ENCODE results near the gene STXBP3. TPM values are rescaled to one million over a fixed set of nuclear protein-coding genes. Genes with fewer than 3 reads are reported as not detected.

Gene STXBP3
- total and polyA plus RNA-seq, 2 donors (not counting 3 experiments of a cell fraction or from before 2014, with no cell fraction given) = 9.4 to 44.1 TPM

DNA sequence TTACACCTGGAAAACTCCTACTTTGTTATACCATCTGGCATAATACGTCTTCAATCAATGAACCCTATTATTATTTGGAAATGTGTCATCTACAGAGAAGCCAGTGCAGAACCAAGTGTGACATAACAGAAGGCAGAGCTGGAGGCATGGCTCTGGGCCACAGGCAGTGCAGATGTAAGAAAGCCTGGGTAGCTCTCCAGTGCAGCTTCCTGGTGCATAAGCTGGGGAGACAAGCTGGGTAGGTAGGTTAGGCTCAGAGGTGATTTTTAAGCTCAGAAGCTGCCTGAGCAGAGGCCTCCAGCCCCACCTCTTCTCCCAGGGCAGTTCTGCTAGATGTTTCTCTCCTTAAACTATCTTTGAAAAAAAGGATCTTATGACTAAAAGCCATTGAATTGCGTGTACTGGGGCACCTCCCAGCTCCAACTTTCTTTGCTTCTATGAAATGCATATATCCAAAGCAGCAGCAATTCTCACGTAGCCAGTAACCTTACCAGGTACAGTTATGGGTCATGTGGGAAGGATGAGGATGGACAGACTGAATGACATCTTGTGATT lies 79.7 kb downstream of the STXBP3 start:
- no peak overlapping the region for H3K4me2 ChIP-seq (ENCODE audit: insufficient read depth, low read length)
- dilution Hi-C loops (cut with MboI; ENCODE audit: extremely low pct_ligation_motif_present, low sequenced_read_pairs) (no loop called here), intact Hi-C loops (cut with micrococcal nuclease) (no loop called here)
- peaks cover 0 to 7% of the 10 kb centered on the region in 2 experiments for H3K27me3 ChIP-seq (ENCODE audit: control insufficient read depth in 2 of 2, insufficient read depth in 2 of 2, low read length in 2 of 2)
- H3K79me2 ChIP-seq (ENCODE audit: control insufficient read depth, insufficient read depth, low read length) = no peaks in the 10 kb centered on the region
- H3K9ac ChIP-seq (replicated peaks; ENCODE audit: extremely low read depth, insufficient read depth, low read length) = no peak overlapping the region
- no peak overlapping the region for H2AFZ ChIP-seq (ENCODE audit: low read depth, low read length)
- TF ChIP-seq EZH2 (IDR thresholded peaks at IDR 0.05; ENCODE audit: borderline replicate concordance, low read depth, low read length, severe bottlenecking) (no peak), JUN (IDR thresholded peaks at IDR 0.05; ENCODE audit: borderline replicate concordance, insufficient read depth, insufficient read length, low read depth) (no peak), FOS (IDR thresholded peaks at IDR 0.05; ENCODE audit: borderline replicate concordance, insufficient read depth, low read length) (no peak), POLR2AphosphoS5 (IDR thresholded peaks at IDR 0.05; ENCODE audit: insufficient read depth, low read depth, low read length) (no peak), MAX (IDR thresholded peaks at IDR 0.05; ENCODE audit: insufficient read depth, insufficient read length) (no peak), MYC (IDR thresholded peaks at IDR 0.05; ENCODE audit: low read depth, low read length) (no peak), GATA2 (IDR thresholded peaks at IDR 0.05; ENCODE audit: insufficient read depth, insufficient read length, low read depth, low read length) (no peak), POLR2A (IDR thresholded peaks at IDR 0.05; ENCODE audit: low read depth, low read length) (no peak)
- TF ChIP-seq, protein P1, sequence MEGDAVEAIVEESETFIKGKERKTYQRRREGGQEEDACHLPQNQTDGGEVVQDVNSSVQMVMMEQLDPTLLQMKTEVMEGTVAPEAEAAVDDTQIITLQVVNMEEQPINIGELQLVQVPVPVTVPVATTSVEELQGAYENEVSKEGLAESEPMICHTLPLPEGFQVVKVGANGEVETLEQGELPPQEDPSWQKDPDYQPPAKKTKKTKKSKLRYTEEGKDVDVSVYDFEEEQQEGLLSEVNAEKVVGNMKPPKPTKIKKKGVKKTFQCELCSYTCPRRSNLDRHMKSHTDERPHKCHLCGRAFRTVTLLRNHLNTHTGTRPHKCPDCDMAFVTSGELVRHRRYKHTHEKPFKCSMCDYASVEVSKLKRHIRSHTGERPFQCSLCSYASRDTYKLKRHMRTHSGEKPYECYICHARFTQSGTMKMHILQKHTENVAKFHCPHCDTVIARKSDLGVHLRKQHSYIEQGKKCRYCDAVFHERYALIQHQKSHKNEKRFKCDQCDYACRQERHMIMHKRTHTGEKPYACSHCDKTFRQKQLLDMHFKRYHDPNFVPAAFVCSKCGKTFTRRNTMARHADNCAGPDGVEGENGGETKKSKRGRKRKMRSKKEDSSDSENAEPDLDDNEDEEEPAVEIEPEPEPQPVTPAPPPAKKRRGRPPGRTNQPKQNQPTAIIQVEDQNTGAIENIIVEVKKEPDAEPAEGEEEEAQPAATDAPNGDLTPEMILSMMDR (IDR thresholded peaks at IDR 0.05; ENCODE audit: extremely low read depth in 1 of 2, insufficient read depth in 1 of 2, low read depth in 1 of 2, low read length in 2 of 2) = no peak
- no peak for FAIRE-seq
- BruUV-seq (replicated peaks) = no TSS peak
- H3K9me1 ChIP-seq (replicated peaks; ENCODE audit: control insufficient read depth, extremely low read depth, insufficient read depth, low read length) = no peaks in the 10 kb centered on the region
- no peaks in the 10 kb centered on the region for H3K9me3 ChIP-seq (replicated peaks; ENCODE audit: control insufficient read depth, insufficient read depth, low read length)
- H3K36me3 ChIP-seq (ENCODE audit: control insufficient read depth in 2 of 2, extremely low read depth in 1 of 2, insufficient read depth in 2 of 2, low read length in 2 of 2) = no peaks in the 10 kb centered on the region
- no peak for DNase-seq (ENCODE audit: low read depth, low spot score)
- H3K27ac ChIP-seq (ENCODE audit: insufficient read depth, low read depth, low read length) = no peak overlapping the region
- ChIA-PET CTCF (interaction anchor here (0.8 to 11.0 kb wide), 7 partner anchors 9 to 313 kb away, joined by 3 to 247 read pairs (median 5); a partner anchor contains a TSS), POLR2A (interaction anchor here (0.9 to 1.3 kb wide), 2 partner anchors 10 to 216 kb away, joined by 3 to 4 read pairs; partner anchors contain the start of gene WDR47)
- no peaks in the 10 kb centered on the region for H4K20me1 ChIP-seq (replicated peaks; ENCODE audit: control insufficient read depth, extremely low read depth, insufficient read depth, low read length)
- H3K4me3 ChIP-seq (replicated peaks in 1 of 3; ENCODE audit: insufficient read depth in 1 of 3, low read depth in 1 of 3, low read length in 3 of 3) = no peak overlapping the region
- peaks cover 21% of the 10 kb centered on the region for H3K4me1 ChIP-seq (ENCODE audit: control insufficient read depth, extremely low read depth, insufficient read depth, low read length)
